ENCODE results near the gene PTGES3L. TPM values are rescaled to one million over a fixed set of nuclear protein-coding genes. Genes with fewer than 3 reads are reported as not detected.

Gene PTGES3L
- total RNA-seq: 0.09 and 0.11 TPM in 2 replicates

GRCh38 chr17:42979511-42980273, at the start of gene PTGES3L:
Gene PTGES3L, minus strand, starts transcription at chr17:42980080. Its CDS starts 27 bp downstream, at chr17:42980053.

DNA sequence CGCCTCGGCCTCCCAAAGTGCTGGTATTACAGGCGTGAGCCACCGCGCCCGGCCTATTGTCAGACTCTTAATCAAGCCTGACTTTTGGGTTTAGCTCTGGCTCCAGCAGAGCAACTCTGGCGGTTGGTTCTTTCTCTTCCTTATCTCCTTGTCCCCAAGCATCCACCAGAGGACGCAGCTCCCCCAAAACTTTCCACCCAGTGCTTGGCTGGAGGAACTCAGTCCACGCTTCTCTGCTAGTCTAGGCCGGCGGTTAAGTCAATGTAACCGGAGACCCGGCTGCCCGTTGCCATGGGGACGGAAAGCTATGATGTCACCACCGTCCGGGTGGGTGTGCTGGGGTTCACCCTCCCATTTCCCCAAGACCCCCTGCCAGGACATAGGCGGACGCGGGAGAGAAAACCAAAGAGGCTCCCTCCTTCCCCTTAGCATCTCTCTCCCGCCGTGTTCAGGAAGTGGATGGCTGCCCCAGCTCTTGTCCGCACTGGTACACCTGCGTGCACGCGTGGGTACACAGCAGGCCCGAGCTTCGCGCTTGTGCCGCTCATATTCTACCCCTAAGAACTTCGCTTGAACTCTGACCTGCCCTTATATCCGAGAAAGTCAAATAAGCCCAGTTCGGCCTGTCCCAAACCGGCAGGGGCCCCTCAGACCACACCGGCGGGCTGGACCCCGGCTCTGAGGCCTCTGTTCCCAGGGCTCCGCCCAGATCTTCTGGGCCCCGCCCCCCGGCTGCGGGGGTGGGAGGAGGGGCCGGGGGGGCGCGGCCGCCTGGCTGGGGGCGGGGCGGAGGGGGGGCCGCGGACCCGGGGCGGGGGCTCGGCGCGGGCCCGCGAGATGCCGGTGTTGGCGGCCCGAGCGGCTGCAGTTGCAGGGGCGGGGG, 44.8 kb upstream of the PTGES3L start, which contains the start of gene RND2:
TSS of gene RND2 (plus strand) at position 825 of the 883 bp plus-strand sequence. CDS start 117 bp downstream, outside the sequence.

GRCh38 chr17:43021741-43022512, 42.0 kb upstream of the PTGES3L start, which contains the start of gene VAT1:
Gene VAT1, minus strand, starts transcription at chr17:43022385. Its CDS starts 63 bp downstream, at chr17:43022322.

DNA sequence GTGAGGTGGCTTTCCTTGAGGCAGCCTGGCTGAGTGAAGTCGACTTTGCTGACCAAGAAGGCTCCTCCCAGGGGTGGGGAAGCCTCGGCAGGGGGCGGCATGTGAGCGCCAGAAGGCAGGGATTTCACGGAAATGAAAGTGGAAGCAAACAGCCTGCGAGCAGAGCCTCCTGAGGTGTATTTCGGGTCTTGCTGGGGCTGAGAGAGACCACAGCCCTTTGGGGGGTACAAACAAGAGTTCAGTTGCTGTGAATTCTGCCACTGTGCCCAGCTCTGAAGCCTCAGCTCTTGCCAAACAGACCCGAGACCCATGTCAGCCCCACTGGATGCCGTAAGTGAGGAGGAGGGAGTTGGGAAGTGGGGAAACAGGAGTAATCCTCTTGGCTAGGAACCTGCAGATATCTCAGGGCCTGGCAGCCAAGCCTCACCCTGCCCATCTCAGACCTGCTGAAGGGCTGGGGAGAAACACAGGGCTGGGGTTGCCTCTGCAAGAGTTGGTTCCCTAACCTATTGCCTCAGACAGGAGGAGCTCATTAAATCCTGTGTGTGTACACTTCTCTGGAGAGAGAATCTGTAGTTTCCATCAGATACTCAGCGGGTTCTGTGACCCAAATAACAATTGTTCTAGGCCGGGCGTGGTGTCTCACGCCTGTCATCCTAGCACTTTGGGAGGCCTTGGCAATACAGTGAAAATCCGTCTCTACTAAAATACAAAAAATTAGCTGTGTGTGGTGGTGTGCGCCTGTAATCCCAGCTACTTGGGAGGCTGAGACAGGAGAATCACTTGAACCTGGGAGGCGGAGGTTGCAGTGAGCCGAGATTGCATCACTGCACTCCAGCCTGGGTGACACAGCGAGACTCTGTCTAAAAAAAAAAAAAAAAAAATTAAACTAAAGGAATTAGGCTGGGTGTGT, 27.0 kb upstream of the PTGES3L start, which contains the start of gene IFI35:
TSS of gene IFI35 (plus strand) at position 146 of the 913 bp plus-strand sequence. CDS start at position 310, 164 bp downstream.

DNA sequence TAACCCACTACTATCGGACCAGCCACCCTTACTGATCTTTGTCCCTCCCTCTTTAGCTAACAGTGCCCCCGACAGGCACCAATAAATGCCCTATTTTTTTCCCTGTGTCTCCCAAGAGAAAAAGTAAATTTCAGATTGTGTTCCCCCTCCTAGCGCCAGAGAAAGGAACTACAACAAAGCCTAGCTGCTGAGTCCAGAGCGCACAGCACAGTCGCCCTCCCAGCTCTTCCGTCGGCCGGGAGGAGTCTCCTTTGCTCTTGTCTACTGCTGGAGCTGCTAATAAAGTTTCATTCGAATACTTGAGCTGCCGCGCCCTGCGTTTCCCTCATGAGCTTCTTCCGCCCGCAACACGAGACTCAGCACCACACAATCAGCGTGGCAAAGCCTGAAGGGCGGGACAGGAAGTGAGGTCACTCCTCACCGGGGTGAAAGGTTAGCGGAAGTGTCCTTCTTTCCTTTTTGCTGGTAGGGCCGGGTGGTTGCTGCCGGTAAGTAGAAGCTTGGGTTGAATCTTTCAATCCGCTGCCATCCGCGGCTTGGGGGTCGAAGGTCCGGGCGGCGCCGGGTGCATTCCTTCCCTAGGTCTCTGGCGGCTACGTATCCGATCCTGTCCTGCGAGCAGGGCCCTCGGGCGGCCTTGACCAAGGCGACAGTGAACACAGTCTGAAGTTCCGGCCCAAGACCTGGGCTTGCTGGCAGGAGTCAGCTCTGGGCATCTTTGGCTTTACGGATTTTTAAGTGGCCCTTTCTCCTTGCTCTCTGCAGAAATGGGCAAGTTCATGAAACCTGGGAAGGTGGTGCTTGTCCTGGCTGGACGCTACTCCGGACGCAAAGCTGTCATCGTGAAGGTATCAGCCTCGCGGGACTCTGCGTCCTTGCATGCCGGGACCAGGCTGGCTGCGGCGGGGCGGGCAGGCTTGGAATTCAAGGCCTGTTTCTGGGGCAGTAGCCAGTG, 18.4 kb upstream of the PTGES3L start, which contains the start of gene RPL27:
TSS of gene RPL27 (plus strand) at position 436 of the 955 bp plus-strand sequence. CDS start at position 768, 332 bp downstream.

DNA sequence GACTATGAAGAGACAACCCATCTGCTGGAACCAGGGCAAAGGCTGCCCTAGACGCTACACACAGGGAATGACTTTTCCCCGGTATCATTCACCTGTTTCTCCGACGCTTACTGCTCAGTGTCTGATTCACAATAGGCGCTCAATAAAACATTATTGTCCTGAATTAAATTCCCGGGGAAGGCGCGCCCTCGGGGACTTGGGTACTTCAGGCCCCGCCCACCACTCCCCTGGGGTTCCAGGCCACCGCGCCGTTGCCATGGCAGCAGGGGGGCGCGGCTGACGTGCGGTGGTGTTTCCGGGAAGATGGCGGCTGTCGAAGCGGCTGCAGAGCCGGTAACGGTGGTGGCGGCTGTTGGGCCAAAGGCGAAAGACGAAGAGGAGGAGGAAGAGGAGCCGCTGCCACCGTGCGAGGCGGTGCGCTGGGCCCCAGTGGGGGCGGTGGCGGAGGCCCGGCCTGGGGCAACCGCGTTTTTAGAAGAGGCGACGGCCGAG, 440 bp upstream of the PTGES3L start, which contains the start of gene RUNDC1:
TSS of gene RUNDC1 (plus strand) at position 292 of the 492 bp plus-strand sequence. CDS start at position 304, 12 bp downstream.

DNA sequence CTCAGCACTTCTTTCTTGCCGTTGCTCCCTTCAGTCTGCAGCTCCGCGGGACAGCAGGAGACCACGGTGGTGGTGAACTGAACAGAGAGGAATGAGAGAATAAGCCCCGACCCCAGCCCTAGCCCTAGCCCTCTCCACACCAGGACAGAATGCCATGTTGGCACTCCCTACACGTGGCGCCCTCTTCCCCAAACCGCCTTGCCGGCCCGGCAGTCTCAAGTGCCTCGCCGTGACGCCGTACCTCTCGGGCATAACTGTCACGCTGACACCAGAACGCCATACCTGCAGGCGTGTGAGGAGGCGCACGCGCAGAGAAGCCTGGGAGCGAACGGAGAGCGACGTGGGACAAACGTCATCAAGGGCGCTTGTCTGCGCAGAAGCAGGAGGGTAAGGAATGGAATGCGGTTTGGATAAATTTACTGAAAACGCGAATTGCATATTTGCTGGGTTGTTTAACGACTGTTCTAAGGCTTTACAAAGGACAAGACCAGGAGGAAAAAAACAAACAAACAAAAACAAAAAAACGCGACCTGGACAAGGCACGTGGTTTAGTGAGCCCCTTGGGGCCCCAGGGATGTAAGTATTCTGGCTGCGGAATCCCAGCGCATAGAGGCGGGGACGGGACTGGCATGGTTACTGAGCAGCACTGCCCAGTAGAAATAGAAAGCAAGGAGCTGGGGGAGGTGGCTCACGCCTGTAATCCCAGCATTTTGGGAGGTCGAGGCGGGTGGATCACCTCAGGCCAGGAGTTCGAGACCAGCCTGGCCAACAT, 15.5 kb downstream of the PTGES3L start, which contains the start of gene AARSD1:
TSS of gene AARSD1 (minus strand) at position 294 of the 772 bp plus-strand sequence. CDS start at position 280, 14 bp downstream.

Other genes with a start within 250 kb of the PTGES3L start
- 12.4 and 13.8 TPM in 2 replicates for gene EZH1, start 235.0 kb downstream of the PTGES3L start, total RNA-seq
- gene RAMP2, start 218.9 kb downstream of the PTGES3L start, total RNA-seq: 15.6 and 21.5 TPM in 2 replicates
- gene VPS25, start 206.6 kb downstream of the PTGES3L start, total RNA-seq: 42.3 and 46.2 TPM in 2 replicates
- gene WNK4, start 199.5 kb downstream of the PTGES3L start, total RNA-seq: 0.54 and 1.5 TPM in 2 replicates
- 63.1 and 74.3 TPM in 2 replicates for gene COA3, start 181.4 kb downstream of the PTGES3L start, total RNA-seq
- gene CNTD1, start 181.2 kb downstream of the PTGES3L start, total RNA-seq: not detected in 2 replicates
- 143 and 162 TPM in 2 replicates for gene BECN1, start 155.8 kb downstream of the PTGES3L start, total RNA-seq
- 48.9 and 65.9 TPM in 2 replicates for gene PSME3, start 146.7 kb downstream of the PTGES3L start, total RNA-seq
- gene AOC2, start 135.5 kb downstream of the PTGES3L start, total RNA-seq: 0.22 and 0.43 TPM in 2 replicates
- 0.33 and 0.43 TPM in 2 replicates for gene AOC3, start 128.9 kb downstream of the PTGES3L start, total RNA-seq
- not detected in 2 replicates for gene G6PC1, start 79.3 kb downstream of the PTGES3L start, total RNA-seq
- gene AARSD1, start 15.6 kb downstream of the PTGES3L start, total RNA-seq: 12.9 and 14.1 TPM in 2 replicates
- gene RUNDC1, start 485 bp upstream of the PTGES3L start, total RNA-seq: 10.1 and 10.5 TPM in 2 replicates
- gene RPL27, start 18.3 kb upstream of the PTGES3L start, total RNA-seq: 986 and 1,404 TPM in 2 replicates
- 7.8 and 10.7 TPM in 2 replicates for gene IFI35, start 26.7 kb upstream of the PTGES3L start, total RNA-seq
- gene VAT1, start 42.3 kb upstream of the PTGES3L start, total RNA-seq: 128 and 141 TPM in 2 replicates
- 0.09 and 0.11 TPM in 2 replicates for gene RND2, start 45.2 kb upstream of the PTGES3L start, total RNA-seq
- 3.9 and 5.8 TPM in 2 replicates for gene BRCA1, start 145.3 kb upstream of the PTGES3L start, total RNA-seq
- gene NBR1, start 191.1 kb upstream of the PTGES3L start, total RNA-seq: 85.5 and 120 TPM in 2 replicates
- 0.86 and 1.4 TPM in 2 replicates for gene TMEM106A, start 231.8 kb upstream of the PTGES3L start, total RNA-seq
- gene CCDC200, start 248.5 kb upstream of the PTGES3L start, total RNA-seq: not detected in 2 replicates

Data from dermis lymphatic vessel endothelial cell (primary cell).